NB4 (cell line): ENCODE results near the gene CCDC191.

ENCODE experiments used
- CTCF ChIP-seq: IDR thresholded peaks from one replicate; pipeline ENCODE4 v1.5.1; 2012; ENCODE audit warnings: low read depth, low read length
- MAX ChIP-seq: IDR thresholded peaks from 2 replicates; pipeline ENCODE4 v1.6.1; 2011; ENCODE audit warnings: low read depth, low read length

GRCh38 chr3:113947372-113948014 lies 108.8 kb downstream of the CCDC191 start, which contains the start of gene ZDHHC23:
- peak; percentile 68 for TF ChIP-seq MAX
- TF ChIP-seq CTCF: no peak
